Measurements from ENCODE around the gene RMI2. TPM values are rescaled to one million over a fixed set of nuclear protein-coding genes. Genes with fewer than 3 reads are reported as not detected.
A peak's percentile ranks its signal among the peaks of the same experiment; 100 is the strongest.

The RMI2 gene
- polyA plus RNA-seq, 10 donors, result 6.6 to 12.7 (median 9.0) TPM

- DNase-seq, result peak; percentile 53 to 82 (median 73)
Observed at GRCh38 chr16:11396241-11397048, 51.2 kb downstream of the RMI2 start.

GRCh38 chr16:11398136-11398535 is 52.9 kb downstream of the RMI2 start:
- no peak for DNase-seq

- no peak for DNase-seq
Observed at GRCh38 chr16:11398851-11399250, 53.6 kb downstream of the RMI2 start.

GRCh38 chr16:11399261-11399831 is 54.1 kb downstream of the RMI2 start:
- no peak for DNase-seq

GRCh38 chr16:11400076-11400475 is 54.8 kb downstream of the RMI2 start:
- DNase-seq, result no peak

Other genes with a start within 250 kb of the RMI2 start
- gene SOCS1, start 89.3 kb upstream of the RMI2 start, polyA plus RNA-seq (ENCODE audit: insufficient read length in 10 of 10), result 1 to 10 TPM; 1.2 to 3.4 (median 2.3) TPM
- gene TNP2, start 76.1 kb upstream of the RMI2 start, polyA plus RNA-seq (ENCODE audit: insufficient read length in 10 of 10), result not detected
- not detected for gene PRM3, start 71.8 kb upstream of the RMI2 start, polyA plus RNA-seq (ENCODE audit: insufficient read length in 10 of 10)
- gene PRM2, start 69.0 kb upstream of the RMI2 start, polyA plus RNA-seq (ENCODE audit: insufficient read length in 10 of 10), result not detected
- not detected for gene PRM1, start 64.1 kb upstream of the RMI2 start, polyA plus RNA-seq (ENCODE audit: insufficient read length in 10 of 10)
- gene LITAF, start 241.5 kb downstream of the RMI2 start, polyA plus RNA-seq (ENCODE audit: insufficient read length in 10 of 10), result 10 to 100 TPM; 18.6 to 58.3 (median 37.4) TPM